ENCODE results near the gene TSPEAR.

TSPEAR gene

GRCh38 chr21:44734841-44735240, 23.5 kb upstream of the TSPEAR start:
- Histone ChIP-seq H3K27me3 (peaks cover 0 to 32% of the 10 kb centered on the region in 2 donors), H3K4me3 (no peak overlapping the region), H3K36me3 (no peaks in the 10 kb centered on the region), H3K9me3 (peaks cover 4 to 46% (median 32%) of the 10 kb centered on the region in 3 donors), H3K27ac (no peak overlapping the region), H3K4me1 (no peaks in the 10 kb centered on the region)
- intact Hi-C loops (cut with DNase I; ENCODE audit: low total_unique reads), result no loop called here
- TF ChIP-seq CTCF (IDR thresholded peaks at IDR 0.05), result no peak
- no peak for DNase-seq

DNA sequence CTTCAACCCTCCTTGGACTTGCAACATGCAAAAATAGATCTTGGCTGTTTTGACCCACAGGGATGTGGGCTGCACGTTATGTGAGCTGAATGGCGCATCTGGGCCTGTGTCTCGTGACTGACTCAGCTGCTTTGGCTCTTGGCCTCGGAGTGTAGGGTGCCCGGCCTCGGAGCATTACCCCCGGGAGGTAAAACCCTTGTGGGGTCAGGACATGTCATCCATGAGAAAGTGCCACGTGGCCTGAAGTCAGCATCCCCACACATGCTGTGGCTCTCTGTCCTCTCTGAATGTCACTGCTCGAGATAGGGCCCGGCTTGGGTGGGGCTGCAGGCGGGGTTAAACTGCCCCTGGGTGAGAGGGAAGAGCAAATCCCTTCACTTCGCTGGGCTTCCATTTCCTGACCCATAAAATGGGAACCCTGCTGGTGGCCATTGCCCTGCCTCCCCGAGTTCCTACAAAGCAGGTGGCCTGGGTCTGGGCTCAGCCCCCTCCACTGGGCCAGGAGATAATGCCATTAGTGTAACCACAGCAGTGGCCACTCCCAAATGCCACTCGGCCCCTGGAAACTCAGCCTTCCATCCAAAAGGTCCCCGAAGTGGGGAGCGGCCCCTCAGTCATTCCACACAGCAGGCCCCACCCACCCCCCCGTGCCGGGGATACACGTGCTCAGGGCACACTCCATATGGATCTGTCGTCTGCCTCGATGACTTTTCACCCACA, 22.8 kb upstream of the TSPEAR start:
- Histone ChIP-seq H3K9me3 (peaks cover 4 to 41% (median 28%) of the 10 kb centered on the region in 3 donors), H3K27ac (no peak overlapping the region), H3K27me3 (peaks cover 0 to 38% of the 10 kb centered on the region in 2 donors), H3K36me3 (no peaks in the 10 kb centered on the region), H3K4me3 (no peak overlapping the region), H3K4me1 (no peaks in the 10 kb centered on the region)
- no peak for TF ChIP-seq CTCF (IDR thresholded peaks at IDR 0.05)
- intact Hi-C loops (cut with DNase I; ENCODE audit: low total_unique reads), result no loop called here
- DNase-seq, result no peak

GRCh38 chr21:44732956-44733355, 21.6 kb upstream of the TSPEAR start:
- intact Hi-C loops (cut with DNase I; ENCODE audit: low total_unique reads), result no loop called here
- peaks cover 0 to 42% of the 10 kb centered on the region in 2 donors for H3K27me3 ChIP-seq
- H3K9me3 ChIP-seq, result peaks cover 0 to 28% (median 16%) of the 10 kb centered on the region in 3 donors
- no peak for TF ChIP-seq CTCF (IDR thresholded peaks at IDR 0.05)
- no peak for DNase-seq
- H3K36me3 ChIP-seq, result no peaks in the 10 kb centered on the region
- H3K27ac ChIP-seq, result no peak overlapping the region
- no peaks in the 10 kb centered on the region for H3K4me1 ChIP-seq
- H3K4me3 ChIP-seq, result no peak overlapping the region

- no peak for TF ChIP-seq CTCF (IDR thresholded peaks at IDR 0.05)
- H3K27me3 ChIP-seq, result peaks cover 0 to 49% of the 10 kb centered on the region in 2 donors
- no peak overlapping the region for H3K27ac ChIP-seq
- intact Hi-C loops (cut with DNase I; ENCODE audit: low total_unique reads), result no loop called here
- no peak overlapping the region for H3K4me3 ChIP-seq
- H3K36me3 ChIP-seq, result no peaks in the 10 kb centered on the region
- H3K9me3 ChIP-seq, result peaks cover 0 to 22% (median 9%) of the 10 kb centered on the region in 3 donors
- no peak for DNase-seq
- no peaks in the 10 kb centered on the region for H3K4me1 ChIP-seq
Observed at GRCh38 chr21:44732263-44732662, 20.9 kb upstream of the TSPEAR start.

DNA sequence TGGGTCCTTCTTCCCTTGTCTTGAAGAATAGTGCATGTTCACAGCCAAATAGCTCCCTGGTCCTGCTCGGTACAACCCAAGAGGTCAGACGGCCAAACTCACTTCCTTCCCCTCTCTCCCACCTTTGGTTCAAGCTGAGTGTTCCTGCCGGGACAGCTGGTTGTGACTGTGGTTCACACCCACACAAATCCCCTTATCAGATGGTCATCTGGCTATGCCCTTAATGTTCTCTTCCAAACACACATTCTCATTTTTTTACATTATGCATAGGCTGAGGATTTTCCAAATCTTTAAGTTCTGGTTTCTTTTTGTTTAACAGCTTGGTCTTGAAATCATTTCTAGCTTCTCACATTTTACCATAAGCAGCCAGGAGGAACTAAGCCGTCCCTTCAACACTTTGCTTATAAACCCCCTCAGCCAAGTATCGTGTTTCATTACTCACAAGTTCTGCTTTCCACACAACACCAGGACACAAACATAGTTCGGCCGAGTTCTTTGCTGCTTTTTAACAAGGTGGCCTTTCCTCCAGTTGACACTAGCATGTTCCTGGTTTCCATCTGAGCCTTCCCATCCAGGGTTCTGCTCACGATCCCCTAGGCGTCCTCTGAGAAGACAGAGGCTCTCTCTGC, 19.7 kb upstream of the TSPEAR start:
- Histone ChIP-seq H3K36me3 (no peaks in the 10 kb centered on the region), H3K27ac (no peak overlapping the region), H3K4me3 (no peak overlapping the region), H3K9me3 (peaks cover 0 to 10% (median 0%) of the 10 kb centered on the region in 3 donors), H3K27me3 (peaks cover 0 to 61% of the 10 kb centered on the region in 2 donors), H3K4me1 (no peaks in the 10 kb centered on the region)
- intact Hi-C loops (cut with DNase I; ENCODE audit: low total_unique reads), result no loop called here
- DNase-seq, result no peak
- TF ChIP-seq CTCF (IDR thresholded peaks at IDR 0.05), result no peak

Measured in tibial artery (tissue), 4 donors.